ENCODE results near the gene AHDC1. TPM values are rescaled to one million over a fixed set of nuclear protein-coding genes. Genes with fewer than 3 reads are reported as not detected.

Gene AHDC1
- total and polyA plus RNA-seq, 9 of the 15 experiments (the other 6 are each of a cell fraction or from before 2014, with no cell fraction given), result 0.21 to 36.4 (median 4.7) TPM

GRCh38 chr1:27538793-27539192 is 65.2 kb downstream of the AHDC1 start (continued):
- no peak for TF ChIP-seq RAD51 (IDR thresholded peaks at IDR 0.05; ENCODE audit: borderline replicate concordance, low read depth)
- no peak for TF ChIP-seq RBM17 (IDR thresholded peaks at IDR 0.05; ENCODE audit: borderline replicate concordance, low read depth, low read length)
- TF ChIP-seq EGR1 (conservative IDR thresholded peaks at IDR 0.05), result no peak
- TF ChIP-seq DMBX1 (CRISPR knock-in tag; IDR thresholded peaks at IDR 0.05; ENCODE audit: borderline replicate concordance), result no peak
- peak; percentile 58; the same call in 1 of the 2 replicates for TF ChIP-seq DPF2 (IDR thresholded peaks at IDR 0.05)
- TF ChIP-seq ZBTB43 (CRISPR knock-in tag; IDR thresholded peaks at IDR 0.05), result no peak
- TF ChIP-seq GABPA (tag; conservative IDR thresholded peaks at IDR 0.05; ENCODE audit: low read depth), result no peak
- TF ChIP-seq PHF20 (IDR thresholded peaks at IDR 0.05; ENCODE audit: partially characterized antibody), result no peak
- no peak for TF ChIP-seq CLOCK (CRISPR knock-in tag; IDR thresholded peaks at IDR 0.05; ENCODE audit: borderline replicate concordance)
- TF ChIP-seq CHD7 (IDR thresholded peaks at IDR 0.05; ENCODE audit: low read depth, low read length), result no peak
- no peak for TF ChIP-seq ZBTB12 (CRISPR knock-in tag; IDR thresholded peaks at IDR 0.05)

All from K562 (cell line).